ENCODE results near the gene MYORG. TPM values are rescaled to one million over a fixed set of nuclear protein-coding genes. Genes with fewer than 3 reads are reported as not detected.

MYORG gene
- total and polyA plus RNA-seq, 8 donors = 0.76 to 31.3 (median 14.4) TPM

- TF ChIP-seq POLR2AphosphoS5 (IDR thresholded peaks at IDR 0.05) = no peak
- TF ChIP-seq EP300 (IDR thresholded peaks at IDR 0.05) = no peak
- no peak for TF ChIP-seq POLR2A (IDR thresholded peaks at IDR 0.05)
- no peak for TF ChIP-seq CTCF (IDR thresholded peaks at IDR 0.05)
- DNase-seq = no peak
- H3K27me3 ChIP-seq = no peaks in the 10 kb centered on the region
- no peak overlapping the region for H3K27ac ChIP-seq
- intact Hi-C loops (cut with DNase I; ENCODE audit: low total_unique reads) = loop anchor here (5.0 kb wide), 1 partner anchor 35 kb away; no protein-coding TSS in a partner anchor
- peaks cover 0 to 48% (median 38%) of the 10 kb centered on the region in 4 donors for H3K36me3 ChIP-seq
- peaks cover 10 to 61% (median 30%) of the 10 kb centered on the region in 4 donors for H3K4me1 ChIP-seq
- 75 to 95% (median 93%) methylated on average over 2 of the region's 2 CpGs for WGBS, 5 donors
- no peak overlapping the region for H3K4me3 ChIP-seq
- no peaks in the 10 kb centered on the region for H3K9me3 ChIP-seq
Observed at GRCh38 chr9:34337403-34337802, 39.3 kb downstream of the MYORG start.

- Histone ChIP-seq H3K4me1 (peaks cover 2 to 52% (median 25%) of the 10 kb centered on the region in 4 donors), H3K27ac (peak overlapping the region in 3 of 5 donors; percentile 5 to 57 (median 11)), H3K27me3 (no peaks in the 10 kb centered on the region), H3K4me3 (no peak overlapping the region), H3K36me3 (peaks cover 0 to 33% (median 24%) of the 10 kb centered on the region in 4 donors), H3K9me3 (no peaks in the 10 kb centered on the region)
- TF ChIP-seq POLR2AphosphoS5 (IDR thresholded peaks at IDR 0.05) = no peak
- TF ChIP-seq POLR2A (IDR thresholded peaks at IDR 0.05) = no peak
- TF ChIP-seq CTCF (IDR thresholded peaks at IDR 0.05) = no peak
- no peak for TF ChIP-seq EP300 (IDR thresholded peaks at IDR 0.05)
- intact Hi-C loops (cut with DNase I; ENCODE audit: low total_unique reads) = loop anchor here (5.0 kb wide), 1 partner anchor 37 kb away; no protein-coding TSS in a partner anchor
- no peak for DNase-seq
- WGBS, 5 donors = 70 to 85% (median 79%) methylated on average over 4 of the region's 4 CpGs
Observed at GRCh38 chr9:34335376-34335775, 41.3 kb downstream of the MYORG start.

- 56 to 85% (median 72%) methylated on average over 2 of the region's 2 CpGs for WGBS, 5 donors
- intact Hi-C loops (cut with DNase I; ENCODE audit: low total_unique reads) = loop anchor here (5.0 kb wide), 1 partner anchor 37 kb away; no protein-coding TSS in a partner anchor
- H3K4me3 ChIP-seq = no peak overlapping the region
- no peaks in the 10 kb centered on the region for H3K9me3 ChIP-seq
- H3K27me3 ChIP-seq = no peaks in the 10 kb centered on the region
- H3K27ac ChIP-seq = peak overlapping the region; percentile 5 to 57 (median 36)
- DNase-seq = peak in 1 of 2 donors; percentile 41
- H3K36me3 ChIP-seq = peaks cover 0 to 28% (median 20%) of the 10 kb centered on the region in 4 donors
- TF ChIP-seq CTCF (IDR thresholded peaks at IDR 0.05) = no peak
- TF ChIP-seq POLR2AphosphoS5 (IDR thresholded peaks at IDR 0.05) = no peak
- no peak for TF ChIP-seq POLR2A (IDR thresholded peaks at IDR 0.05)
- no peak for TF ChIP-seq EP300 (IDR thresholded peaks at IDR 0.05)
- peaks cover 6 to 54% (median 29%) of the 10 kb centered on the region in 4 donors for H3K4me1 ChIP-seq
Observed at GRCh38 chr9:34334916-34335315, 41.8 kb downstream of the MYORG start.

GRCh38 chr9:34334337-34334824, 42.3 kb downstream of the MYORG start:
- Histone ChIP-seq H3K27me3 (no peaks in the 10 kb centered on the region), H3K27ac (peak overlapping the region; percentile 11 to 60 (median 39)), H3K9me3 (no peaks in the 10 kb centered on the region), H3K36me3 (peaks cover 0 to 23% (median 14%) of the 10 kb centered on the region in 4 donors), H3K4me1 (peaks cover 6 to 54% (median 29%) of the 10 kb centered on the region in 4 donors), H3K4me3 (no peak overlapping the region)
- intact Hi-C loops (cut with DNase I; ENCODE audit: low total_unique reads) = no loop called here
- TF ChIP-seq POLR2A (IDR thresholded peaks at IDR 0.05) (no peak), CTCF (IDR thresholded peaks at IDR 0.05) (no peak), POLR2AphosphoS5 (IDR thresholded peaks at IDR 0.05) (no peak), EP300 (IDR thresholded peaks at IDR 0.05) (no peak)
- 19 to 60% (median 36%) methylated on average over 1 of the region's 1 CpG for WGBS, 5 donors
- peak in 1 of 2 donors; percentile 45 for DNase-seq

Data from stomach (tissue), 9 donors.